ENCODE data around the gene CFAP97D2.

- TF ChIP-seq, protein P1, sequence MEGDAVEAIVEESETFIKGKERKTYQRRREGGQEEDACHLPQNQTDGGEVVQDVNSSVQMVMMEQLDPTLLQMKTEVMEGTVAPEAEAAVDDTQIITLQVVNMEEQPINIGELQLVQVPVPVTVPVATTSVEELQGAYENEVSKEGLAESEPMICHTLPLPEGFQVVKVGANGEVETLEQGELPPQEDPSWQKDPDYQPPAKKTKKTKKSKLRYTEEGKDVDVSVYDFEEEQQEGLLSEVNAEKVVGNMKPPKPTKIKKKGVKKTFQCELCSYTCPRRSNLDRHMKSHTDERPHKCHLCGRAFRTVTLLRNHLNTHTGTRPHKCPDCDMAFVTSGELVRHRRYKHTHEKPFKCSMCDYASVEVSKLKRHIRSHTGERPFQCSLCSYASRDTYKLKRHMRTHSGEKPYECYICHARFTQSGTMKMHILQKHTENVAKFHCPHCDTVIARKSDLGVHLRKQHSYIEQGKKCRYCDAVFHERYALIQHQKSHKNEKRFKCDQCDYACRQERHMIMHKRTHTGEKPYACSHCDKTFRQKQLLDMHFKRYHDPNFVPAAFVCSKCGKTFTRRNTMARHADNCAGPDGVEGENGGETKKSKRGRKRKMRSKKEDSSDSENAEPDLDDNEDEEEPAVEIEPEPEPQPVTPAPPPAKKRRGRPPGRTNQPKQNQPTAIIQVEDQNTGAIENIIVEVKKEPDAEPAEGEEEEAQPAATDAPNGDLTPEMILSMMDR (IDR thresholded peaks at IDR 0.05; ENCODE audit: poor library complexity, severe bottlenecking): no peak
- TF ChIP-seq TAF1 (IDR thresholded peaks at IDR 0.05; ENCODE audit: low read depth): no peak
- TF ChIP-seq, protein P2, sequence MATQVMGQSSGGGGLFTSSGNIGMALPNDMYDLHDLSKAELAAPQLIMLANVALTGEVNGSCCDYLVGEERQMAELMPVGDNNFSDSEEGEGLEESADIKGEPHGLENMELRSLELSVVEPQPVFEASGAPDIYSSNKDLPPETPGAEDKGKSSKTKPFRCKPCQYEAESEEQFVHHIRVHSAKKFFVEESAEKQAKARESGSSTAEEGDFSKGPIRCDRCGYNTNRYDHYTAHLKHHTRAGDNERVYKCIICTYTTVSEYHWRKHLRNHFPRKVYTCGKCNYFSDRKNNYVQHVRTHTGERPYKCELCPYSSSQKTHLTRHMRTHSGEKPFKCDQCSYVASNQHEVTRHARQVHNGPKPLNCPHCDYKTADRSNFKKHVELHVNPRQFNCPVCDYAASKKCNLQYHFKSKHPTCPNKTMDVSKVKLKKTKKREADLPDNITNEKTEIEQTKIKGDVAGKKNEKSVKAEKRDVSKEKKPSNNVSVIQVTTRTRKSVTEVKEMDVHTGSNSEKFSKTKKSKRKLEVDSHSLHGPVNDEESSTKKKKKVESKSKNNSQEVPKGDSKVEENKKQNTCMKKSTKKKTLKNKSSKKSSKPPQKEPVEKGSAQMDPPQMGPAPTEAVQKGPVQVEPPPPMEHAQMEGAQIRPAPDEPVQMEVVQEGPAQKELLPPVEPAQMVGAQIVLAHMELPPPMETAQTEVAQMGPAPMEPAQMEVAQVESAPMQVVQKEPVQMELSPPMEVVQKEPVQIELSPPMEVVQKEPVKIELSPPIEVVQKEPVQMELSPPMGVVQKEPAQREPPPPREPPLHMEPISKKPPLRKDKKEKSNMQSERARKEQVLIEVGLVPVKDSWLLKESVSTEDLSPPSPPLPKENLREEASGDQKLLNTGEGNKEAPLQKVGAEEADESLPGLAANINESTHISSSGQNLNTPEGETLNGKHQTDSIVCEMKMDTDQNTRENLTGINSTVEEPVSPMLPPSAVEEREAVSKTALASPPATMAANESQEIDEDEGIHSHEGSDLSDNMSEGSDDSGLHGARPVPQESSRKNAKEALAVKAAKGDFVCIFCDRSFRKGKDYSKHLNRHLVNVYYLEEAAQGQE (IDR thresholded peaks at IDR 0.05; ENCODE audit: borderline replicate concordance): no peak
- TF ChIP-seq RAD21 (conservative IDR thresholded peaks at IDR 0.05): no peak
These were observed 17.2 kb upstream of the CFAP97D2 start for GRCh38 chr13:114161644-114162532.

Measured in neural cell (in vitro differentiated cells).